Liver (tissue), 9 donors: ENCODE data around the gene PRG2. TPM values are rescaled to one million over a fixed set of nuclear protein-coding genes. Genes with fewer than 3 reads are reported as not detected.
"Not testable (repeated sequence)": the region's sequence is repeated elsewhere in the genome, so short reads cannot be mapped to it uniquely, and the experiment has no call there.

Experiments used
- DNase-seq: peaks from one replicate; pipeline ENCODE4 v3.0.0-alpha.2; 2017; ENCODE audit warnings: low spot score
- H3K27ac ChIP-seq, 2 donors: one replicate each; pipeline ENCODE4 v1.7.0; 2013; ENCODE audit warnings: inconsistent platforms in 2 of 2, low read length in 2 of 2, control low read depth in 1 of 2, low read depth in 1 of 2, mild to moderate bottlenecking in 1 of 2
- H3K27me3 ChIP-seq, 4 donors: one replicate each; pipeline versions ENCODE4 v1.6.1 to v1.7.0; 2013; ENCODE audit warnings: low read length in 3 of 4, inconsistent platforms in 1 of 4, mild to moderate bottlenecking in 1 of 4, moderate library complexity in 1 of 4; ENCODE audit not compliant: control insufficient read depth in 4 of 4, insufficient read depth in 4 of 4
- H3K36me3 ChIP-seq, 4 donors: one replicate each; pipeline versions ENCODE4 v1.6.1 to v1.7.0; 2013; ENCODE audit warnings: low read length in 3 of 4, mild to moderate bottlenecking in 3 of 4, low read depth in 1 of 4, moderate library complexity in 1 of 4; ENCODE audit not compliant: control insufficient read depth in 4 of 4, insufficient read depth in 3 of 4
- H3K4me1 ChIP-seq, 4 donors: one replicate each; pipeline versions ENCODE4 v1.6.1 to v1.7.0; 2013; ENCODE audit warnings: low read length in 3 of 4, mild to moderate bottlenecking in 3 of 4, moderate library complexity in 1 of 4; ENCODE audit not compliant: control insufficient read depth in 4 of 4, insufficient read depth in 4 of 4
- H3K4me3 ChIP-seq, 3 donors: one replicate each; pipeline versions ENCODE4 v1.6.1 to v1.7.0; 2013; ENCODE audit warnings: low read length in 3 of 3, control low read depth in 1 of 3, low read depth in 1 of 3, mild to moderate bottlenecking in 1 of 3
- H3K9ac ChIP-seq, 2 donors: one replicate each; pipeline ENCODE4 v1.7.0; 2013; ENCODE audit warnings: low read length in 2 of 2, mild to moderate bottlenecking in 2 of 2, moderate library complexity in 2 of 2, control low read depth in 1 of 2, low read depth in 1 of 2
- H3K9me3 ChIP-seq, 4 donors: one replicate each; pipeline versions ENCODE4 v1.6.1 to v1.7.0; 2013; ENCODE audit warnings: low read length in 3 of 4; ENCODE audit not compliant: control insufficient read depth in 4 of 4
- HNF4A ChIP-seq, 2 donors: conservative IDR thresholded peaks; 2 replicates each; pipeline ENCODE4 v1.6.1; 2016; ENCODE audit warnings: antibody characterized with exemption in 2 of 2, mild to moderate bottlenecking in 2 of 2
- JUND ChIP-seq, 2 donors: IDR thresholded peaks; 2 replicates each; pipeline ENCODE4 v1.6.1; 2016; ENCODE audit warnings: antibody characterized with exemption in 2 of 2
- NR2F2 ChIP-seq: IDR thresholded peaks from 2 replicates; pipeline ENCODE4 v1.6.1; 2016; ENCODE audit warnings: antibody characterized with exemption
- RXRA ChIP-seq, 2 donors: IDR thresholded peaks; 2 replicates each; pipeline ENCODE4 v1.6.1; 2017 to 2018; ENCODE audit warnings: antibody characterized with exemption in 2 of 2, mild to moderate bottlenecking in 1 of 2
- YY1 ChIP-seq: IDR thresholded peaks from 2 replicates; pipeline ENCODE4 v1.6.1; 2016; ENCODE audit warnings: antibody characterized with exemption, mild to moderate bottlenecking
- whole genome bisulfite sequencing: extraction: QIAGEN DNeasy Blood & Tissue Kit; methylation state at CpG from one replicate; pipeline ENCODE4 v1.1.7; 2013; 5-methylcytosine and 5-hydroxymethylcytosine counted together
- polyA plus RNA-seq, 2 donors: library from polyadenylated mRNA; stranded (reverse) in 1 of 2; unstranded in 1 of 2; fragments of 200-250 nt in 1 of 2; fragments of >200 nt in 1 of 2; fragmentation: Nextera tagmentation in 1 of 2; extraction: Ambion mirVana in 1 of 2; gene quantifications; one replicate each; pipeline versions ENCODE4 v1.2.1 to v1.2.3, GENCODE V29; 2013 to 2015
- total RNA-seq, 2 donors: library from RNA; depleted of rRNA; stranded (reverse); fragments of >200 nt; gene quantifications; one replicate each; pipeline ENCODE4 v1.2.3, GENCODE V29; 2014
- TF ChIP-seq, protein P1 (sequence below): IDR thresholded peaks from 2 replicates; pipeline ENCODE4 v1.6.1; 2016; ENCODE audit warnings: antibody characterized with exemption, mild to moderate bottlenecking
- TF ChIP-seq, protein P2 (sequence below): IDR thresholded peaks from 2 replicates; pipeline ENCODE4 v1.6.1; 2016; ENCODE audit warnings: antibody characterized with exemption
- TF ChIP-seq, protein P3 (sequence below): IDR thresholded peaks from 2 replicates; pipeline ENCODE4 v1.6.1; 2016; ENCODE audit warnings: antibody characterized with exemption
- TF ChIP-seq, protein P4 (sequence below): fragments of 150-350 bp; IDR thresholded peaks from 2 replicates; pipeline ENCODE4 v1.5.1; 2017; ENCODE audit warnings: improper control_type of control experiment, low read depth, low read length; ENCODE audit not compliant: missing input control
- donor health status: healthy.
- donor health status: healthy.
- donor health status: healthy.
- donor health status: healthy.
- donor health status: healthy.

The PRG2 gene
- total and polyA plus RNA-seq, 4 donors: 0.74 to 24.2 (median 1.2) TPM; not detected in 1

DNA sequence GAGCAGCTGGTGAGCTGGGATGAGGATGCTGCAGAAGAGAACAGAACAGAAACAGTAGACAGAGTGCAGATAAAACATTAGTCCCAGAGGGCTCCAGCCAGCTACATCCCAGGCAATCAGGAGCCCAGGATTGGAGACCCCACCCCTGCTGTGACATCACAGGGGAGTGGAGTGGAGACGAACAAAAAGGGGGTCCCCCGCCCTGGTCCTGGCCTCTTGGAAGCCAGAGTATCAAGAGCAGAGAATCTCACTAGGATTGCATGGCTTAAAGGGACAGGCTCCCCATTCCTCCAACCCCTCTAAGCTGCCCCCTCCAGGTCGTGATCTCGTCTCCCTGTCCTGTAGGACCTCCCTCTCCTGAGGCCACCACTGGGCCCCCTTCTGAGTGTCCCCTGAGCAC is 52.3 kb downstream of the PRG2 start, which contains the start of gene P2RX3:
Gene P2RX3 (plus strand): TSS at position 211 of the 400 bp plus-strand sequence. CDS start 199 bp downstream, outside the sequence.
- TF ChIP-seq, protein P1, sequence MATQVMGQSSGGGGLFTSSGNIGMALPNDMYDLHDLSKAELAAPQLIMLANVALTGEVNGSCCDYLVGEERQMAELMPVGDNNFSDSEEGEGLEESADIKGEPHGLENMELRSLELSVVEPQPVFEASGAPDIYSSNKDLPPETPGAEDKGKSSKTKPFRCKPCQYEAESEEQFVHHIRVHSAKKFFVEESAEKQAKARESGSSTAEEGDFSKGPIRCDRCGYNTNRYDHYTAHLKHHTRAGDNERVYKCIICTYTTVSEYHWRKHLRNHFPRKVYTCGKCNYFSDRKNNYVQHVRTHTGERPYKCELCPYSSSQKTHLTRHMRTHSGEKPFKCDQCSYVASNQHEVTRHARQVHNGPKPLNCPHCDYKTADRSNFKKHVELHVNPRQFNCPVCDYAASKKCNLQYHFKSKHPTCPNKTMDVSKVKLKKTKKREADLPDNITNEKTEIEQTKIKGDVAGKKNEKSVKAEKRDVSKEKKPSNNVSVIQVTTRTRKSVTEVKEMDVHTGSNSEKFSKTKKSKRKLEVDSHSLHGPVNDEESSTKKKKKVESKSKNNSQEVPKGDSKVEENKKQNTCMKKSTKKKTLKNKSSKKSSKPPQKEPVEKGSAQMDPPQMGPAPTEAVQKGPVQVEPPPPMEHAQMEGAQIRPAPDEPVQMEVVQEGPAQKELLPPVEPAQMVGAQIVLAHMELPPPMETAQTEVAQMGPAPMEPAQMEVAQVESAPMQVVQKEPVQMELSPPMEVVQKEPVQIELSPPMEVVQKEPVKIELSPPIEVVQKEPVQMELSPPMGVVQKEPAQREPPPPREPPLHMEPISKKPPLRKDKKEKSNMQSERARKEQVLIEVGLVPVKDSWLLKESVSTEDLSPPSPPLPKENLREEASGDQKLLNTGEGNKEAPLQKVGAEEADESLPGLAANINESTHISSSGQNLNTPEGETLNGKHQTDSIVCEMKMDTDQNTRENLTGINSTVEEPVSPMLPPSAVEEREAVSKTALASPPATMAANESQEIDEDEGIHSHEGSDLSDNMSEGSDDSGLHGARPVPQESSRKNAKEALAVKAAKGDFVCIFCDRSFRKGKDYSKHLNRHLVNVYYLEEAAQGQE: no peak
- TF ChIP-seq, protein P2, sequence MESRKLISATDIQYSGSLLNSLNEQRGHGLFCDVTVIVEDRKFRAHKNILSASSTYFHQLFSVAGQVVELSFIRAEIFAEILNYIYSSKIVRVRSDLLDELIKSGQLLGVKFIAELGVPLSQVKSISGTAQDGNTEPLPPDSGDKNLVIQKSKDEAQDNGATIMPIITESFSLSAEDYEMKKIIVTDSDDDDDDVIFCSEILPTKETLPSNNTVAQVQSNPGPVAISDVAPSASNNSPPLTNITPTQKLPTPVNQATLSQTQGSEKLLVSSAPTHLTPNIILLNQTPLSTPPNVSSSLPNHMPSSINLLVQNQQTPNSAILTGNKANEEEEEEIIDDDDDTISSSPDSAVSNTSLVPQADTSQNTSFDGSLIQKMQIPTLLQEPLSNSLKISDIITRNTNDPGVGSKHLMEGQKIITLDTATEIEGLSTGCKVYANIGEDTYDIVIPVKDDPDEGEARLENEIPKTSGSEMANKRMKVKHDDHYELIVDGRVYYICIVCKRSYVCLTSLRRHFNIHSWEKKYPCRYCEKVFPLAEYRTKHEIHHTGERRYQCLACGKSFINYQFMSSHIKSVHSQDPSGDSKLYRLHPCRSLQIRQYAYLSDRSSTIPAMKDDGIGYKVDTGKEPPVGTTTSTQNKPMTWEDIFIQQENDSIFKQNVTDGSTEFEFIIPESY: no peak
- TF ChIP-seq JUND (IDR thresholded peaks at IDR 0.05) (no peak), HNF4A (conservative IDR thresholded peaks at IDR 0.05) (no peak), NR2F2 (no peak), YY1 (no peak), RXRA (IDR thresholded peaks at IDR 0.05) (no peak)
- TF ChIP-seq, protein P3, sequence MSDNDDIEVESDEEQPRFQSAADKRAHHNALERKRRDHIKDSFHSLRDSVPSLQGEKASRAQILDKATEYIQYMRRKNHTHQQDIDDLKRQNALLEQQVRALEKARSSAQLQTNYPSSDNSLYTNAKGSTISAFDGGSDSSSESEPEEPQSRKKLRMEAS: no peak
- TF ChIP-seq, protein P4, sequence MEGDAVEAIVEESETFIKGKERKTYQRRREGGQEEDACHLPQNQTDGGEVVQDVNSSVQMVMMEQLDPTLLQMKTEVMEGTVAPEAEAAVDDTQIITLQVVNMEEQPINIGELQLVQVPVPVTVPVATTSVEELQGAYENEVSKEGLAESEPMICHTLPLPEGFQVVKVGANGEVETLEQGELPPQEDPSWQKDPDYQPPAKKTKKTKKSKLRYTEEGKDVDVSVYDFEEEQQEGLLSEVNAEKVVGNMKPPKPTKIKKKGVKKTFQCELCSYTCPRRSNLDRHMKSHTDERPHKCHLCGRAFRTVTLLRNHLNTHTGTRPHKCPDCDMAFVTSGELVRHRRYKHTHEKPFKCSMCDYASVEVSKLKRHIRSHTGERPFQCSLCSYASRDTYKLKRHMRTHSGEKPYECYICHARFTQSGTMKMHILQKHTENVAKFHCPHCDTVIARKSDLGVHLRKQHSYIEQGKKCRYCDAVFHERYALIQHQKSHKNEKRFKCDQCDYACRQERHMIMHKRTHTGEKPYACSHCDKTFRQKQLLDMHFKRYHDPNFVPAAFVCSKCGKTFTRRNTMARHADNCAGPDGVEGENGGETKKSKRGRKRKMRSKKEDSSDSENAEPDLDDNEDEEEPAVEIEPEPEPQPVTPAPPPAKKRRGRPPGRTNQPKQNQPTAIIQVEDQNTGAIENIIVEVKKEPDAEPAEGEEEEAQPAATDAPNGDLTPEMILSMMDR: no peak
- Histone ChIP-seq H3K9ac (no peak within 1 kb of the TSS), H3K9me3 (no peaks in the 10 kb centered on the region), H3K27ac (no peak within 1 kb of the TSS), H3K27me3 (no peaks in the 10 kb centered on the region), H3K4me3 (no peak within 1 kb of the TSS), H3K4me1 (peaks cover 2 to 18% (median 13%) of the 10 kb centered on the region in 4 donors), H3K36me3 (peaks cover 0 to 2% (median under 1%) of the 10 kb centered on the region in 4 donors)
- no peak for DNase-seq
- WGBS: 67% methylated on average over 4 of the region's 4 CpGs

DNA sequence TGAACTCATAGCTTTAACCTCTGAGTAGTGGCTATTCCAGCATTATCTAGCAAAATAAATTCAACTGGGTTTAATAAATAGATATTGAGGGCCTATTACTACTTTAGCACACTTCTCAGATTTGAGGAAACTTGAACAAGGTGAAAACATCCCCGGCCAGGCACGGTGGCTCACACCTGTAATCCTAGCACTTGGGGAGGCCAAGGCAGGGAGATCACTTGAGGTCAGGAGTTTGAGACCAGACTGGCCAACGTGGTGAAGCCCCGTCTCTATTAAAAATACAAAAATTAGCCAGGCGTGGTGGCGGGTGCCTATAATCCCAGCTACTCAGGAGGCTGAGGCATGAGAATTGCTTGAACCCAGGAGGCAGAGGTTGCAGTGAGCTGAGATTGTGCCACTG is 53.6 kb downstream of the PRG2 start:
- H3K27me3 ChIP-seq, H3K27ac ChIP-seq, DNase-seq, H3K9me3 ChIP-seq, H3K4me3 ChIP-seq, H3K9ac ChIP-seq: not testable (repeated sequence)
- 93% methylated on average over 6 of the region's 6 CpGs for whole genome bisulfite sequencing
- Histone ChIP-seq H3K4me1 (peaks cover 2 to 18% (median 13%) of the 10 kb centered on the region in 4 donors), H3K36me3 (peaks cover 0 to 15% (median 11%) of the 10 kb centered on the region in 4 donors)

Other genes starting within 250 kb of the PRG2 start
- gene LRRC55, start 208.7 kb downstream of the PRG2 start, total RNA-seq: 1 to 10 TPM in 1 of 2 donors, under 1 TPM in 1; under 0.01 to 1.4 TPM
- 1 to 10 TPM in 1 of 2 donors, under 1 TPM in 1; 0.08 to 1.5 TPM for gene LRRC55, start 208.7 kb downstream of the PRG2 start, polyA plus RNA-seq
- 10 to 100 TPM in 1 of 2 donors, 1 to 10 TPM in 1; 3.2 to 39.4 TPM for gene APLNR, start 153.4 kb downstream of the PRG2 start, total RNA-seq
- gene APLNR, start 153.4 kb downstream of the PRG2 start, polyA plus RNA-seq: 1 to 10 TPM; 3.4 to 4.5 TPM
- gene TNKS1BP1, start 65.7 kb downstream of the PRG2 start, total RNA-seq: 10 to 100 TPM; 28.3 to 61.9 TPM
- 10 to 100 TPM; 32.0 to 67.1 TPM for gene TNKS1BP1, start 65.7 kb downstream of the PRG2 start, polyA plus RNA-seq
- 10 to 100 TPM; 28.5 to 45.3 TPM for gene SSRP1, start 54.8 kb downstream of the PRG2 start, total RNA-seq
- gene SSRP1, start 54.8 kb downstream of the PRG2 start, polyA plus RNA-seq: 10 to 100 TPM; 13.9 to 28.2 TPM
- gene P2RX3, start 52.3 kb downstream of the PRG2 start, total RNA-seq: under 1 TPM; 0.28 to 0.33 TPM
- gene P2RX3, start 52.3 kb downstream of the PRG2 start, polyA plus RNA-seq: under 1 TPM; 0.18 TPM
- gene PRG3, start 9.5 kb downstream of the PRG2 start, total RNA-seq: 1 to 10 TPM in 1 of 2 donors, not detected in 1; 4.9 TPM
- under 1 TPM in 1 of 2 donors, not detected in 1; 0.22 TPM for gene PRG3, start 9.5 kb downstream of the PRG2 start, polyA plus RNA-seq
- 100 to 1,000 TPM in 1 of 2 donors, 10 to 100 TPM in 1; 47.2 to 106 TPM for gene SLC43A3, start 36.5 kb upstream of the PRG2 start, total RNA-seq
- gene SLC43A3, start 36.5 kb upstream of the PRG2 start, polyA plus RNA-seq: 100 to 1,000 TPM in 1 of 2 donors, 10 to 100 TPM in 1; 80.2 to 152 TPM
- under 1 TPM; 0.75 to 0.89 TPM for gene RTN4RL2, start 69.9 kb upstream of the PRG2 start, total RNA-seq
- 10 to 100 TPM in 1 of 2 donors, 1 to 10 TPM in 1; 5.5 to 18.1 TPM for gene RTN4RL2, start 69.9 kb upstream of the PRG2 start, polyA plus RNA-seq
- gene SLC43A1, start 125.1 kb upstream of the PRG2 start, total RNA-seq: 100 to 1,000 TPM; 107 to 171 TPM
- gene SLC43A1, start 125.1 kb upstream of the PRG2 start, polyA plus RNA-seq: 100 to 1,000 TPM in 1 of 2 donors, 10 to 100 TPM in 1; 85.6 to 108 TPM
- gene TIMM10, start 140.1 kb upstream of the PRG2 start, total RNA-seq: 10 to 100 TPM; 19.8 to 23.7 TPM
- 10 to 100 TPM; 36.9 to 77.4 TPM for gene TIMM10, start 140.1 kb upstream of the PRG2 start, polyA plus RNA-seq
- not detected for gene SMTNL1, start 146.9 kb upstream of the PRG2 start, total RNA-seq
- gene SMTNL1, start 146.9 kb upstream of the PRG2 start, polyA plus RNA-seq: not detected
- gene UBE2L6, start 177.0 kb upstream of the PRG2 start, total RNA-seq: 10 to 100 TPM; 18.6 to 44.8 TPM
- gene UBE2L6, start 177.0 kb upstream of the PRG2 start, polyA plus RNA-seq: 10 to 100 TPM; 85.4 to 97.2 TPM
- gene SERPING1, start 207.0 kb upstream of the PRG2 start, total RNA-seq: 100 to 1,000 TPM; 235 to 541 TPM
- 1,000 to 10,000 TPM; 2,487 to 2,911 TPM for gene SERPING1, start 207.0 kb upstream of the PRG2 start, polyA plus RNA-seq